HEK293 (cell line): Measurements from ENCODE around the gene CDADC1.

Experiments
- CTCF ChIP-seq: fragments of 450-650 bp; formaldehyde crosslinking; IDR thresholded peaks from 2 replicates; pipeline ENCODE4 v1.5.1; 2016; ENCODE audit warnings: missing biosample characterization, missing genetic modification characterization
- PBX3 ChIP-seq: sonication (generic); formaldehyde crosslinking; IDR thresholded peaks from 2 replicates; pipeline ENCODE4 v1.8.1; 2022; ENCODE audit warnings: mild to moderate bottlenecking, moderate library complexity, missing genetic modification reagents
- SP2 ChIP-seq: fragments of 450-650 bp; formaldehyde crosslinking; IDR thresholded peaks from 2 replicates; pipeline ENCODE4 v1.5.1; 2016; ENCODE audit warnings: missing biosample characterization, missing genetic modification characterization

GRCh38 chr13:49220856-49221589 lies 26.7 kb upstream of the CDADC1 start:
- TF ChIP-seq SP2 (tag by site-specific recombination): no peak
- no peak for TF ChIP-seq PBX3 (CRISPR knock-in tag)
- TF ChIP-seq CTCF (tag by site-specific recombination): no peak
